OCI-LY3 (cell line): ENCODE data around the gene HRH3.

Source experiments
- H2AFZ ChIP-seq: fragments of 200-600, 300-600 bp; shearing (Covaris generic); 2 replicates; pipeline ENCODE4 v1.6.0; 2014; ENCODE audit warnings: antibody characterized with exemption, low read depth, low read length
- H3K27ac ChIP-seq: fragments of 200-600, 300-600 bp; sonication (generic); 2 replicates; pipeline ENCODE4 v1.5.1; 2014; ENCODE audit warnings: mild to moderate bottlenecking, low read length, moderate library complexity, mixed read lengths
- H3K27me3 ChIP-seq: fragments of 200-600, 300-600 bp; sonication (generic); 2 replicates; pipeline ENCODE4 v1.6.1; 2014; ENCODE audit warnings: low read depth, low read length, mixed read lengths
- H3K36me3 ChIP-seq: fragments of 200-600, 300-600 bp; sonication (generic); replicated peaks from 2 replicates; pipeline ENCODE3; 2014; ENCODE audit warnings: low read depth, low read length, mixed read lengths
- H3K4me1 ChIP-seq: fragments of 300-600, 200-600 bp; sonication (generic); 2 replicates; pipeline ENCODE4 v1.6.1; 2014; ENCODE audit warnings: low read length, mixed read lengths
- H3K4me2 ChIP-seq: fragments of 200-600, 300-600 bp; sonication (generic); 2 replicates; pipeline ENCODE4 v1.6.1; 2014; ENCODE audit warnings: low read length, mixed read lengths
- H3K4me3 ChIP-seq: fragments of 300-600, 200-600 bp; sonication (generic); 2 replicates; pipeline ENCODE4 v1.5.1; 2014; ENCODE audit warnings: antibody characterized with exemption, mild to moderate bottlenecking, low read length, moderate library complexity
- H3K79me2 ChIP-seq: fragments of 300-600, 200-600 bp; shearing (Covaris generic); 2 replicates; pipeline ENCODE4 v1.6.1; 2014; ENCODE audit warnings: mild to moderate bottlenecking, low read length, mixed read lengths
- H3K9ac ChIP-seq: fragments of 300-600, 200-600 bp; shearing (Covaris generic); 2 replicates; pipeline ENCODE4 v1.6.0; 2014; ENCODE audit warnings: mild to moderate bottlenecking, low read length, moderate library complexity
- H3K9me3 ChIP-seq: fragments of 200-600, 300-600 bp; shearing (Covaris generic); 2 replicates; pipeline ENCODE4 v1.6.1; 2014; ENCODE audit warnings: low read length, mixed read lengths; ENCODE audit not compliant: insufficient read depth
- H4K20me1 ChIP-seq: fragments of 200-600, 300-600 bp; sonication (generic); 2 replicates; pipeline ENCODE4 v1.6.1; 2016; ENCODE audit warnings: low read length, mixed read lengths; ENCODE audit not compliant: insufficient read depth
- CTCF ChIP-seq: fragments of 200-600, 300-600 bp; sonication (generic); IDR thresholded peaks from 2 replicates; pipeline ENCODE4 v1.5.1; 2014; ENCODE audit warnings: antibody characterized with exemption, low read length, low read depth
- EZH2phosphoT487 ChIP-seq: fragments of 200-600 bp; shearing (Covaris generic); IDR thresholded peaks from 2 replicates; pipeline ENCODE4 v1.6.1; 2018; ENCODE audit warnings: antibody characterized with exemption, mixed run types, low read depth

Gene HRH3

GRCh38 chr20:62241506-62241905 lies 21.4 kb upstream of the HRH3 start:
- Histone ChIP-seq H3K27me3 (no peaks in the 10 kb centered on the region), H3K4me1 (peaks cover 10% of the 10 kb centered on the region), H4K20me1 (peaks cover 54% of the 10 kb centered on the region), H3K9ac (no peak overlapping the region), H3K79me2 (peaks cover 61% of the 10 kb centered on the region), H3K9me3 (no peaks in the 10 kb centered on the region), H3K27ac (no peak overlapping the region), H3K4me2 (no peak overlapping the region), H3K36me3 (peaks cover 4% of the 10 kb centered on the region), H3K4me3 (no peak overlapping the region), H2AFZ (no peak overlapping the region)
- TF ChIP-seq CTCF, result no peak
- TF ChIP-seq EZH2phosphoT487, result no peak

- no peaks in the 10 kb centered on the region for H3K9me3 ChIP-seq
- H2AFZ ChIP-seq, result no peak overlapping the region
- H3K27ac ChIP-seq, result no peak overlapping the region
- peaks cover 41% of the 10 kb centered on the region for H4K20me1 ChIP-seq
- no peaks in the 10 kb centered on the region for H3K27me3 ChIP-seq
- H3K79me2 ChIP-seq, result peaks cover 55% of the 10 kb centered on the region
- TF ChIP-seq CTCF, result no peak
- TF ChIP-seq EZH2phosphoT487, result no peak
- no peak overlapping the region for H3K4me3 ChIP-seq
- peaks cover 4% of the 10 kb centered on the region for H3K36me3 ChIP-seq
- H3K4me1 ChIP-seq, result peaks cover 10% of the 10 kb centered on the region
- no peak overlapping the region for H3K4me2 ChIP-seq
- no peak overlapping the region for H3K9ac ChIP-seq
Observed at GRCh38 chr20:62240020-62240685, 20.1 kb upstream of the HRH3 start.

- peak overlapping the region; percentile 88 for H3K4me3 ChIP-seq
- peaks cover 4% of the 10 kb centered on the region for H3K36me3 ChIP-seq
- H3K27me3 ChIP-seq, result no peaks in the 10 kb centered on the region
- peak overlapping the region; percentile 83 for H3K4me2 ChIP-seq
- H2AFZ ChIP-seq, result no peak overlapping the region
- peaks cover 51% of the 10 kb centered on the region for H3K79me2 ChIP-seq
- no peak for TF ChIP-seq EZH2phosphoT487
- TF ChIP-seq CTCF, result no peak
- peak overlapping the region; percentile 76 for H3K9ac ChIP-seq
- peak overlapping the region; percentile 24; the same call in 1 of the 2 replicates for H3K27ac ChIP-seq
- peaks cover 10% of the 10 kb centered on the region for H3K4me1 ChIP-seq
- no peaks in the 10 kb centered on the region for H3K9me3 ChIP-seq
- H4K20me1 ChIP-seq, result peaks cover 37% of the 10 kb centered on the region; the same call in 1 of the 2 replicates
Observed at GRCh38 chr20:62239278-62239879, 19.3 kb upstream of the HRH3 start.

GRCh38 chr20:62238569-62239277 lies 18.6 kb upstream of the HRH3 start:
- Histone ChIP-seq H3K27me3 (no peaks in the 10 kb centered on the region), H4K20me1 (peaks cover 31% of the 10 kb centered on the region; the same call in 1 of the 2 replicates), H3K36me3 (peaks cover 4% of the 10 kb centered on the region), H3K4me3 (peak overlapping the region; percentile 88), H2AFZ (no peak overlapping the region), H3K27ac (peak overlapping the region; percentile 24; the same call in 1 of the 2 replicates), H3K4me1 (peaks cover 10% of the 10 kb centered on the region), H3K9ac (peak overlapping the region; percentile 76), H3K4me2 (peak overlapping the region; percentile 83), H3K79me2 (peaks cover 45% of the 10 kb centered on the region), H3K9me3 (no peaks in the 10 kb centered on the region)
- TF ChIP-seq EZH2phosphoT487 (no peak), CTCF (no peak)
